ENCODE measurements around the gene DSEL. TPM values are rescaled to one million over a fixed set of nuclear protein-coding genes. Genes with fewer than 3 reads are reported as not detected.

DSEL gene
- total RNA-seq, 1 donor from 2014 or later, result 12.2 TPM

GRCh38 chr18:67519592-67519991, 3.1 kb upstream of the DSEL start:
- Mint-ChIP-seq H3K36me3 (ENCODE audit: unreplicated experiment) (no peaks in the 10 kb centered on the region), H3K4me3 (ENCODE audit: unreplicated experiment) (no peak overlapping the region), H3K27me3 (ENCODE audit: unreplicated experiment) (peaks cover 5% of the 10 kb centered on the region), H3K9me3 (ENCODE audit: unreplicated experiment) (peaks cover 4% of the 10 kb centered on the region), H3K27ac (ENCODE audit: unreplicated experiment) (no peak overlapping the region), H3K4me1 (ENCODE audit: low read depth, unreplicated experiment) (peaks cover 7% of the 10 kb centered on the region)
- no peak for TF ChIP-seq CTCF (IDR thresholded peaks at IDR 0.05; ENCODE audit: partially characterized antibody, unreplicated experiment)
- no peak for DNase-seq

GRCh38 chr18:67518566-67518965, 2.0 kb upstream of the DSEL start:
- peaks cover 5% of the 10 kb centered on the region for H3K27me3 Mint-ChIP-seq (ENCODE audit: unreplicated experiment)
- H3K4me1 Mint-ChIP-seq (ENCODE audit: low read depth, unreplicated experiment), result peaks cover 14% of the 10 kb centered on the region
- H3K27ac Mint-ChIP-seq (ENCODE audit: unreplicated experiment), result no peak overlapping the region
- no peaks in the 10 kb centered on the region for H3K36me3 Mint-ChIP-seq (ENCODE audit: unreplicated experiment)
- no peak overlapping the region for H3K4me3 Mint-ChIP-seq (ENCODE audit: unreplicated experiment)
- H3K9me3 Mint-ChIP-seq (ENCODE audit: unreplicated experiment), result peaks cover 4% of the 10 kb centered on the region
- no peak for TF ChIP-seq CTCF (IDR thresholded peaks at IDR 0.05; ENCODE audit: partially characterized antibody, unreplicated experiment)
- DNase-seq, result no peak

GRCh38 chr18:67517444-67517765, 885 bp upstream of the DSEL start:
- peaks cover 4% of the 10 kb centered on the region for H3K9me3 Mint-ChIP-seq (ENCODE audit: unreplicated experiment)
- TF ChIP-seq CTCF (IDR thresholded peaks at IDR 0.05; ENCODE audit: partially characterized antibody, unreplicated experiment), result no peak
- H3K27me3 Mint-ChIP-seq (ENCODE audit: unreplicated experiment), result peaks cover 5% of the 10 kb centered on the region
- peak overlapping the region; percentile 95 for H3K4me3 Mint-ChIP-seq (ENCODE audit: unreplicated experiment)
- H3K36me3 Mint-ChIP-seq (ENCODE audit: unreplicated experiment), result no peaks in the 10 kb centered on the region
- peak; percentile 18 for DNase-seq
- H3K27ac Mint-ChIP-seq (ENCODE audit: unreplicated experiment), result peak overlapping the region; percentile 94
- peaks cover 14% of the 10 kb centered on the region for H3K4me1 Mint-ChIP-seq (ENCODE audit: low read depth, unreplicated experiment)

- H3K27ac Mint-ChIP-seq (ENCODE audit: unreplicated experiment), result no peak overlapping the region
- no peaks in the 10 kb centered on the region for H3K36me3 Mint-ChIP-seq (ENCODE audit: unreplicated experiment)
- H3K4me3 Mint-ChIP-seq (ENCODE audit: unreplicated experiment), result peak overlapping the region; percentile 93
- peak; percentile 88 for DNase-seq
- peak; percentile 65 for TF ChIP-seq CTCF (IDR thresholded peaks at IDR 0.05; ENCODE audit: partially characterized antibody, unreplicated experiment)
- H3K27me3 Mint-ChIP-seq (ENCODE audit: unreplicated experiment), result peaks cover 5% of the 10 kb centered on the region
- H3K9me3 Mint-ChIP-seq (ENCODE audit: unreplicated experiment), result peaks cover 4% of the 10 kb centered on the region
- H3K4me1 Mint-ChIP-seq (ENCODE audit: low read depth, unreplicated experiment), result peaks cover 15% of the 10 kb centered on the region
Measured at GRCh38 chr18:67515942-67516538, 480 bp downstream of the DSEL start.

- Mint-ChIP-seq H3K36me3 (ENCODE audit: unreplicated experiment) (no peaks in the 10 kb centered on the region), H3K4me3 (ENCODE audit: unreplicated experiment) (peak overlapping the region; percentile 93), H3K4me1 (ENCODE audit: low read depth, unreplicated experiment) (peaks cover 15% of the 10 kb centered on the region), H3K27ac (ENCODE audit: unreplicated experiment) (peak overlapping the region; percentile 57), H3K9me3 (ENCODE audit: unreplicated experiment) (peaks cover 4% of the 10 kb centered on the region), H3K27me3 (ENCODE audit: unreplicated experiment) (peaks cover 5% of the 10 kb centered on the region)
- TF ChIP-seq CTCF (IDR thresholded peaks at IDR 0.05; ENCODE audit: partially characterized antibody, unreplicated experiment), result no peak
- no peak for DNase-seq
Measured at GRCh38 chr18:67514901-67515540, 1.5 kb downstream of the DSEL start.

Measured in glutamatergic neuron (in vitro differentiated cells).